Panc1 (cell line): ENCODE data around the gene SMIM36. TPM values are rescaled to one million over a fixed set of nuclear protein-coding genes. Genes with fewer than 3 reads are reported as not detected.

Source experiments
- ATAC-seq: fragments of 200-7000 bp; cut with Tn5 transposase; 2 replicates; pipeline ENCODE4 v1.9.1; 2020; ENCODE audit warnings: mild to moderate bottlenecking, moderate library complexity
- BruUV-seq: library from RNA; stranded (reverse); fragments of 400-500 nt; replicated peaks from 2 replicates; lab custom pipeline; 2021; lab: Mats Ljungman, UMichigan
- CTCF ChIA-PET: fragments of 300-600 bp; sonication (Branson Sonifier 250); formaldehyde crosslinking; loops from one replicate; lab custom pipeline; 2022; ENCODE audit warnings: antibody characterized with exemption; lab: Charles Lee
- POLR2A ChIA-PET: fragments of 300-600 bp; sonication (Branson Sonifier 250); formaldehyde crosslinking; loops from one replicate; lab custom pipeline; 2022; ENCODE audit warnings: antibody characterized with exemption; lab: Charles Lee
- DNase-seq: peaks from one replicate; pipeline ENCODE4 v3.0.0-alpha.2; 2010; ENCODE audit warnings: low read depth, low spot score
- H3K27ac ChIP-seq: 2 replicates; pipeline ENCODE4 v1.5.1; 2011; ENCODE audit warnings: mild to moderate bottlenecking, low read length, inconsistent platforms
- H3K27me3 ChIP-seq: fragments of 200-500 bp; sonication (Bioruptor generic); 2 replicates; pipeline ENCODE4 v1.6.0; 2014; ENCODE audit warnings: low read length, inconsistent platforms; ENCODE audit not compliant: control insufficient read depth, insufficient read depth
- H3K36me3 ChIP-seq: fragments of 200-500 bp; sonication (Bioruptor generic); 2 replicates; pipeline ENCODE4 v1.5.1; 2014; ENCODE audit warnings: inconsistent platforms, mild to moderate bottlenecking, low read length, moderate library complexity; ENCODE audit not compliant: control insufficient read depth, insufficient read depth
- H3K4me1 ChIP-seq: 2 replicates; pipeline ENCODE4 v1.5.1; 2011; ENCODE audit warnings: inconsistent platforms, mild to moderate bottlenecking, low read length, moderate library complexity; ENCODE audit not compliant: control insufficient read depth, insufficient read depth
- H3K4me3 ChIP-seq, 2 experiments: 2 replicates each; pipeline ENCODE4 v1.5.1; 2011 to 2012; ENCODE audit warnings: low read depth in 2 of 2, low read length in 2 of 2, mild to moderate bottlenecking in 2 of 2, inconsistent platforms in 1 of 2, moderate library complexity in 1 of 2
- H3K9me3 ChIP-seq: fragments of 200-500 bp; sonication (Bioruptor generic); 2 replicates; pipeline ENCODE4 v1.5.1; 2014; ENCODE audit warnings: low read depth, mild to moderate bottlenecking, inconsistent platforms, low read length, moderate library complexity; ENCODE audit not compliant: control insufficient read depth, insufficient read depth
- POLR2AphosphoS5 ChIP-seq: IDR thresholded peaks from 2 replicates; pipeline ENCODE4 v1.6.1; 2012; ENCODE audit warnings: mild to moderate bottlenecking, low read depth, low read length, moderate library complexity
- REST ChIP-seq, 2 experiments: IDR thresholded peaks; 2 replicates each; pipeline ENCODE4 v1.6.1; 2011 to 2012; ENCODE audit warnings: low read depth in 2 of 2, control low read depth in 1 of 2, low read length in 1 of 2, mild to moderate bottlenecking in 1 of 2, moderate library complexity in 1 of 2; ENCODE audit not compliant: insufficient read depth in 1 of 2
- SIN3A ChIP-seq: IDR thresholded peaks from 2 replicates; pipeline ENCODE4 v1.6.1; 2012; ENCODE audit warnings: low read depth, mild to moderate bottlenecking, low read length, moderate library complexity, borderline replicate concordance; ENCODE audit not compliant: insufficient read depth
- TCF7L2 ChIP-seq: IDR thresholded peaks from 2 replicates; pipeline ENCODE4 v1.6.1; 2011; ENCODE audit warnings: mild to moderate bottlenecking, low read depth, low read length, inconsistent platforms
- in situ Hi-C: cut with HindIII; loops from 2 replicates; pipeline ENCODE4 v1.10.0; 2016; ENCODE audit warnings: low sequenced_read_pairs, low pct_unique_long_range_greater_than_20kb
- intact Hi-C: fragments of 100-400 bp; cut with micrococcal nuclease; formaldehyde crosslinking; loops from one replicate; pipeline ENCODE4 v1.10.0; 2022; ENCODE audit not compliant: unreplicated experiment
- total RNA-seq: library from RNA; stranded (reverse); gene quantifications from one replicate; pipeline ENCODE4 v1.2.1, GENCODE V29; 2021; ENCODE audit not compliant: unreplicated experiment
- TF ChIP-seq, protein P1 (sequence below): fragments of 450-650 bp; IDR thresholded peaks from 2 replicates; pipeline ENCODE4 v1.5.1; 2017; ENCODE audit warnings: mild to moderate bottlenecking

SMIM36 gene
- total RNA-seq, 1 experiment from 2014 or later = not detected

- H3K27ac ChIP-seq = no peak overlapping the region
- ATAC-seq (no peak), DNase-seq (no peak)
- ChIA-PET POLR2A (no interaction called here), CTCF (no interaction called here)
- in situ Hi-C loops (no loop called here), intact Hi-C loops (no loop called here)
- no peak for TF ChIP-seq TCF7L2
- TF ChIP-seq, protein P1, sequence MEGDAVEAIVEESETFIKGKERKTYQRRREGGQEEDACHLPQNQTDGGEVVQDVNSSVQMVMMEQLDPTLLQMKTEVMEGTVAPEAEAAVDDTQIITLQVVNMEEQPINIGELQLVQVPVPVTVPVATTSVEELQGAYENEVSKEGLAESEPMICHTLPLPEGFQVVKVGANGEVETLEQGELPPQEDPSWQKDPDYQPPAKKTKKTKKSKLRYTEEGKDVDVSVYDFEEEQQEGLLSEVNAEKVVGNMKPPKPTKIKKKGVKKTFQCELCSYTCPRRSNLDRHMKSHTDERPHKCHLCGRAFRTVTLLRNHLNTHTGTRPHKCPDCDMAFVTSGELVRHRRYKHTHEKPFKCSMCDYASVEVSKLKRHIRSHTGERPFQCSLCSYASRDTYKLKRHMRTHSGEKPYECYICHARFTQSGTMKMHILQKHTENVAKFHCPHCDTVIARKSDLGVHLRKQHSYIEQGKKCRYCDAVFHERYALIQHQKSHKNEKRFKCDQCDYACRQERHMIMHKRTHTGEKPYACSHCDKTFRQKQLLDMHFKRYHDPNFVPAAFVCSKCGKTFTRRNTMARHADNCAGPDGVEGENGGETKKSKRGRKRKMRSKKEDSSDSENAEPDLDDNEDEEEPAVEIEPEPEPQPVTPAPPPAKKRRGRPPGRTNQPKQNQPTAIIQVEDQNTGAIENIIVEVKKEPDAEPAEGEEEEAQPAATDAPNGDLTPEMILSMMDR = no peak
- TF ChIP-seq SIN3A = no peak
- TF ChIP-seq REST (IDR thresholded peaks at IDR 0.05; ENCODE audit: insufficient read depth in 1 of 2, low read depth in 2 of 2, low read length in 1 of 2) = no peak
- TF ChIP-seq POLR2AphosphoS5 = no peak
- no peak overlapping the region for H3K4me3 ChIP-seq
- no TSS peak for BruUV-seq
- H3K9me3 ChIP-seq = no peaks in the 10 kb centered on the region
- no peaks in the 10 kb centered on the region for H3K36me3 ChIP-seq
- no peaks in the 10 kb centered on the region for H3K27me3 ChIP-seq
- no peaks in the 10 kb centered on the region for H3K4me1 ChIP-seq
Measured at GRCh38 chr17:55456307-55457240, 54.7 kb downstream of the SMIM36 start.

DNA sequence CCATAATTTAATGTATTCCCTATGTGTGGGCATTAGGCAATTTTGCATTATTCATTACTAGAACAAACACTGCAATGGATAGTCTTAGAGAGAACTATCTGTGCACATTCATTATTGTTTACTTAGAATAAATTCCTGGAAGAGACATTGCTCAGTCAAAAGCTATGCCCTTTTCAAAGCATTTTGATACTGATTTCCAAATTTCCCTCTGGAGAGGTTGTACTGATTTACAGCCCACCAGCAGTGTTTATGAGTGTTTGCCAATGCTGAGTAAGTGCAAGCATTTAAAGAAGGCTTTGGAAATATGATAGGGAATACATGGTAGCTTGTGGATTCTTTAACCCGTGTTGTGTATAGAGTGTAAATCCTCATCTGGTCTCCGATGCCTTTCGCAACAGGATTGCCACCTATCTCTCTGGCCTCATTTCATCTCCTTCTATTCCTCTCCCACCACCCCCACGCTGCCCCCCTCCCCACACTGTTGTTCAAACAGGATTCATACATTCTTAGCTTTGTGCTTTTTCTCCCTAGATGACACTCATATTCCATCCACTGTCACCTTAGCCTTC, 56.3 kb downstream of the SMIM36 start:
- DNase-seq = peak; percentile 28
- Histone ChIP-seq H3K27me3 (no peaks in the 10 kb centered on the region), H3K9me3 (no peaks in the 10 kb centered on the region), H3K27ac (no peak overlapping the region), H3K4me1 (no peaks in the 10 kb centered on the region), H3K36me3 (no peaks in the 10 kb centered on the region), H3K4me3 (no peak overlapping the region)
- BruUV-seq = no TSS peak
- TF ChIP-seq TCF7L2 (no peak), POLR2AphosphoS5 (no peak), REST (IDR thresholded peaks at IDR 0.05; ENCODE audit: insufficient read depth in 1 of 2, low read depth in 2 of 2, low read length in 1 of 2) (no peak), SIN3A (no peak)
- TF ChIP-seq, protein P1 = no peak
- ChIA-PET CTCF (interaction anchor here (0.6 kb wide), 1 partner anchor 55 kb away, joined by 5 read pairs; no protein-coding TSS in a partner anchor), POLR2A (no interaction called here)
- intact Hi-C loops (no loop called here), in situ Hi-C loops (no loop called here)
- ATAC-seq = peak; percentile 65; the same call in 1 of the 2 replicates
